ENCODE measurements around the gene SLC26A9.

- TF ChIP-seq POLR2AphosphoS5 (IDR thresholded peaks at IDR 0.05; ENCODE audit: low read depth, low read length) (no peak), TAF1 (IDR thresholded peaks at IDR 0.05; ENCODE audit: borderline replicate concordance, low read depth, low read length) (no peak)
These were observed 49.1 kb upstream of the SLC26A9 start for GRCh38 chr1:205992218-205992882.
